Esophagus mucosa (tissue), 1 donor: Measurements from ENCODE around the gene SMIM7. TPM values are rescaled to one million over a fixed set of nuclear protein-coding genes. Genes with fewer than 3 reads are reported as not detected.

Experiments used
- ATAC-seq: fragments of 200-7000 bp; cut with Tn5 transposase; one replicate; pipeline ENCODE4 v1.9.1; 2020
- total RNA-seq: library from RNA; stranded (reverse); gene quantifications from one replicate; pipeline ENCODE4 v1.2.4, GENCODE V29; 2023
- donor health status: DM: yes; HTN: yes; CAD: no.

SMIM7 gene
- total RNA-seq, 1 donor from 2014 or later = 50.3 TPM

GRCh38 chr19:16620584-16620983 is 39.4 kb downstream of the SMIM7 start:
- no peak for ATAC-seq

- ATAC-seq = no peak
These were observed 39.9 kb downstream of the SMIM7 start for GRCh38 chr19:16620018-16620417.

- no peak for ATAC-seq
These were observed 40.5 kb downstream of the SMIM7 start for GRCh38 chr19:16619457-16619856.

- ATAC-seq = no peak
These were observed 41.7 kb downstream of the SMIM7 start for GRCh38 chr19:16618248-16618647.

GRCh38 chr19:16615808-16616207 is 44.1 kb downstream of the SMIM7 start:
- no peak for ATAC-seq

- no peak for ATAC-seq
These were observed 45.0 kb downstream of the SMIM7 start for GRCh38 chr19:16614941-16615340.

GRCh38 chr19:16613841-16614240 is 46.1 kb downstream of the SMIM7 start:
- ATAC-seq = no peak

GRCh38 chr19:16612636-16613035 is 47.3 kb downstream of the SMIM7 start:
- no peak for ATAC-seq

- ATAC-seq = no peak
These were observed 48.8 kb downstream of the SMIM7 start for GRCh38 chr19:16611121-16611520.

- no peak for ATAC-seq
These were observed 50.3 kb downstream of the SMIM7 start for GRCh38 chr19:16609511-16610200.

- ATAC-seq = no peak
These were observed 51.6 kb downstream of the SMIM7 start for GRCh38 chr19:16608290-16608739.

GRCh38 chr19:16607819-16608218 is 52.1 kb downstream of the SMIM7 start:
- no peak for ATAC-seq

- ATAC-seq = peak; percentile 13
These were observed 54.4 kb downstream of the SMIM7 start for GRCh38 chr19:16605553-16605994.

GRCh38 chr19:16605115-16605514 is 54.8 kb downstream of the SMIM7 start:
- no peak for ATAC-seq

GRCh38 chr19:16604615-16605014 is 55.3 kb downstream of the SMIM7 start:
- no peak for ATAC-seq

GRCh38 chr19:16603090-16603489 is 56.9 kb downstream of the SMIM7 start:
- no peak for ATAC-seq

- no peak for ATAC-seq
These were observed 58.4 kb downstream of the SMIM7 start for GRCh38 chr19:16601378-16602052.

GRCh38 chr19:16600824-16601223 is 59.1 kb downstream of the SMIM7 start:
- no peak for ATAC-seq

GRCh38 chr19:16599655-16600346 is 60.1 kb downstream of the SMIM7 start:
- ATAC-seq = peak; percentile 17

GRCh38 chr19:16598848-16599247 is 61.1 kb downstream of the SMIM7 start:
- no peak for ATAC-seq

GRCh38 chr19:16596399-16596798 is 63.5 kb downstream of the SMIM7 start:
- ATAC-seq = no peak
